ENCODE results near the gene FAM13B.
A peak's percentile ranks its signal among the peaks of the same experiment; 100 is the strongest.
"Not testable (repeated sequence)": the region's sequence is repeated elsewhere in the genome, so short reads cannot be mapped to it uniquely, and the experiment has no call there.

FAM13B gene

GRCh38 chr5:138032572-138033385 is at the start of gene FAM13B:
Gene FAM13B, minus strand, starts transcription at chr5:138033079. Its CDS starts 13,968 bp downstream, at chr5:138019111.
- H3K4me3 ChIP-seq (ENCODE audit: low read length): peak within 1 kb of the TSS; percentile 90
- no peak for TF ChIP-seq ZNF274 (IDR thresholded peaks at IDR 0.05; ENCODE audit: low read depth, low read length)

GRCh38 chr5:138082033-138082432 is 49.2 kb upstream of the FAM13B start:
- TF ChIP-seq ZNF274 (IDR thresholded peaks at IDR 0.05; ENCODE audit: low read depth, low read length): no peak
- H3K4me3 ChIP-seq (ENCODE audit: low read length): no peak overlapping the region

GRCh38 chr5:138078006-138078643 is 45.2 kb upstream of the FAM13B start:
- no peak for TF ChIP-seq ZNF274 (IDR thresholded peaks at IDR 0.05; ENCODE audit: low read depth, low read length)
- H3K4me3 ChIP-seq (ENCODE audit: low read length): no peak overlapping the region

GRCh38 chr5:138077064-138077696 is 44.3 kb upstream of the FAM13B start:
- no peak for TF ChIP-seq ZNF274 (IDR thresholded peaks at IDR 0.05; ENCODE audit: low read depth, low read length)
- H3K4me3 ChIP-seq (ENCODE audit: low read length): no peak overlapping the region

GRCh38 chr5:138070026-138070425 is 37.1 kb upstream of the FAM13B start:
- not testable (repeated sequence) for H3K4me3 ChIP-seq (ENCODE audit: low read length)

- H3K4me3 ChIP-seq (ENCODE audit: low read length): no peak overlapping the region
Measured at GRCh38 chr5:138068742-138069600, 36.1 kb upstream of the FAM13B start.

GRCh38 chr5:138067945-138068344 is 35.1 kb upstream of the FAM13B start:
- TF ChIP-seq ZNF274 (IDR thresholded peaks at IDR 0.05; ENCODE audit: low read depth, low read length): no peak
- H3K4me3 ChIP-seq (ENCODE audit: low read length): no peak overlapping the region

More at GRCh38 chr5:138068742-138069600, 36.1 kb upstream of the FAM13B start:
- no peak for TF ChIP-seq ZNF274 (IDR thresholded peaks at IDR 0.05; ENCODE audit: low read depth, low read length)

- H3K4me3 ChIP-seq (ENCODE audit: low read length): no peak overlapping the region
- TF ChIP-seq ZNF274 (IDR thresholded peaks at IDR 0.05; ENCODE audit: low read depth, low read length): no peak
Measured at GRCh38 chr5:138065102-138065501, 32.2 kb upstream of the FAM13B start.

- TF ChIP-seq ZNF274 (IDR thresholded peaks at IDR 0.05; ENCODE audit: low read depth, low read length): no peak
- H3K4me3 ChIP-seq (ENCODE audit: low read length): no peak overlapping the region
Measured at GRCh38 chr5:138064526-138064925, 31.6 kb upstream of the FAM13B start.

- no peak for TF ChIP-seq ZNF274 (IDR thresholded peaks at IDR 0.05; ENCODE audit: low read depth, low read length)
- H3K4me3 ChIP-seq (ENCODE audit: low read length): no peak overlapping the region
Measured at GRCh38 chr5:138054847-138055558, 22.1 kb upstream of the FAM13B start.

- TF ChIP-seq ZNF274 (IDR thresholded peaks at IDR 0.05; ENCODE audit: low read depth, low read length): no peak
- no peak overlapping the region for H3K4me3 ChIP-seq (ENCODE audit: low read length)
Measured at GRCh38 chr5:138054206-138054605, 21.3 kb upstream of the FAM13B start.

- H3K4me3 ChIP-seq (ENCODE audit: low read length): no peak overlapping the region
- TF ChIP-seq ZNF274 (IDR thresholded peaks at IDR 0.05; ENCODE audit: low read depth, low read length): no peak
Measured at GRCh38 chr5:138053554-138053953, 20.7 kb upstream of the FAM13B start.

- H3K4me3 ChIP-seq (ENCODE audit: low read length): not testable (repeated sequence)
Measured at GRCh38 chr5:138052718-138053117, 19.8 kb upstream of the FAM13B start.

All from GM08714 (cell line).